Activated T-helper 1 cell treated with anti-CD3 and anti-CD28 coated beads, Interleukin-12 subunit alpha, Interleukin-12 subunit beta, Interleukin-2, Interleukin-4 antibody, amounts not matched to agents 30 ng/mL and 10 ng/mL and 1 ng/mL, durations not matched to agents 14 hours and 24 hours and 36 hours (primary cell): ENCODE results near the gene MRPL4. TPM values are rescaled to one million over a fixed set of nuclear protein-coding genes. Genes with fewer than 3 reads are reported as not detected.
A peak's percentile ranks its signal among the peaks of the same experiment; 100 is the strongest.

Experiments
- DNase-seq: peaks from one replicate; pipeline ENCODE4 v3.0.0; 2021; ENCODE audit warnings: low spot score
- H3K27ac Mint-ChIP-seq: one replicate; pipeline ENCODE4 v1.8.0; 2021; ENCODE audit warnings: mild to moderate bottlenecking, mixed read lengths
- H3K27me3 Mint-ChIP-seq: one replicate; pipeline ENCODE4 v1.8.0; 2022; ENCODE audit warnings: mild to moderate bottlenecking, moderate library complexity, mixed read lengths; ENCODE audit not compliant: insufficient read depth
- H3K36me3 Mint-ChIP-seq: one replicate; pipeline ENCODE4 v1.8.0; 2021; ENCODE audit warnings: low read depth, mixed read lengths
- H3K4me1 Mint-ChIP-seq: one replicate; pipeline ENCODE4 v1.8.0; 2021; ENCODE audit warnings: low read depth, mixed read lengths
- H3K4me3 Mint-ChIP-seq: one replicate; pipeline ENCODE4 v1.8.0; 2021; ENCODE audit warnings: mild to moderate bottlenecking, moderate library complexity, mixed read lengths
- H3K9me3 Mint-ChIP-seq: one replicate; pipeline ENCODE4 v1.8.0; 2021; ENCODE audit warnings: mixed read lengths
- intact Hi-C: fragments of 100-400 bp; cut with micrococcal nuclease; formaldehyde crosslinking; loops from one replicate; pipeline ENCODE4 v1.15.1; 2024
- total RNA-seq: library from RNA; stranded (reverse); gene quantifications from 2 replicates; pipeline ENCODE4 v1.2.3, GENCODE V29; 2022

MRPL4 gene
- total RNA-seq, 1 donor from 2014 or later = 168 TPM

DNA sequence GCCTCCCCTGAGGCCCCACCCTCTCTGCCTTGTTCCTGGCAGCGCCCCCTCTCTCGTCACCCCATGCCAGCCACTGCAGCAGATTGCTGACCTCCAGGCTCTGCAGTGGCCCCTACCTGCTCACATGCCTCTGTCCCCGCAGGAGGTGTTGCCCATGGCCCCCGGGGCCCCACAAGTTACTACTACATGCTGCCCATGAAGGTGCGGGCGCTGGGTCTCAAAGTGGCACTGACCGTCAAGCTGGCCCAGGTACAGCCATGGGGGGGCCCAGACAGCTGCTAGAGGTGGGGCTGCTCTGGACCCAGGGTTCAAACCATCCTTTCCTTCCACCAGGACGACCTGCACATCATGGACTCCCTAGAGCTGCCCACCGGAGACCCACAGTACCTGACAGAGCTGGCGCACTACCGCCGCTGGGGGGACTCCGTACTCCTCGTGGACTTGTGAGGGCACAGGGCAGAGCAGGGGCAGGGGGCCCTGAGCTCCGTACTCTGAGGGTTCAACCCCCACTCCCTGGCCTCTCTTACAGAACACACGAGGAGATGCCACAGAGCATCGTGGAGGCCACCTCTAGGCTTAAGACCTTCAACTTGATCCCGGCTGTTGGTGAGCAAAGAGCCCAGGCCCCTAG, 6.2 kb downstream of the MRPL4 start:
- Mint-ChIP-seq H3K27ac (no peak overlapping the region), H3K4me3 (no peak overlapping the region), H3K27me3 (no peaks in the 10 kb centered on the region), H3K4me1 (peaks cover 29% of the 10 kb centered on the region), H3K36me3 (peaks cover 37% of the 10 kb centered on the region), H3K9me3 (no peaks in the 10 kb centered on the region)
- intact Hi-C loops = no loop called here
- DNase-seq = no peak

GRCh38 chr19:10259162-10259905, 7.3 kb downstream of the MRPL4 start:
- no peaks in the 10 kb centered on the region for H3K27me3 Mint-ChIP-seq
- peak; percentile 87 for DNase-seq
- peaks cover 30% of the 10 kb centered on the region for H3K36me3 Mint-ChIP-seq
- H3K27ac Mint-ChIP-seq = peak overlapping the region; percentile 93
- intact Hi-C loops = loop anchor here (1.0 kb wide), 1 partner anchor 130 kb away; no protein-coding TSS in a partner anchor
- no peaks in the 10 kb centered on the region for H3K9me3 Mint-ChIP-seq
- peaks cover 21% of the 10 kb centered on the region for H3K4me1 Mint-ChIP-seq
- H3K4me3 Mint-ChIP-seq = peak overlapping the region; percentile 68

- H3K27ac Mint-ChIP-seq = peak overlapping the region; percentile 93
- peaks cover 21% of the 10 kb centered on the region for H3K4me1 Mint-ChIP-seq
- no peaks in the 10 kb centered on the region for H3K9me3 Mint-ChIP-seq
- H3K27me3 Mint-ChIP-seq = no peaks in the 10 kb centered on the region
- peak overlapping the region; percentile 68 for H3K4me3 Mint-ChIP-seq
- H3K36me3 Mint-ChIP-seq = peaks cover 28% of the 10 kb centered on the region
- peak; percentile 54 for DNase-seq
- intact Hi-C loops = loop anchor here (1.0 to 2.0 kb wide), 2 partner anchors 9 to 121 kb away; partner anchors contain the start of gene TYK2
These were observed 8.1 kb downstream of the MRPL4 start for GRCh38 chr19:10260141-10260584.

DNA sequence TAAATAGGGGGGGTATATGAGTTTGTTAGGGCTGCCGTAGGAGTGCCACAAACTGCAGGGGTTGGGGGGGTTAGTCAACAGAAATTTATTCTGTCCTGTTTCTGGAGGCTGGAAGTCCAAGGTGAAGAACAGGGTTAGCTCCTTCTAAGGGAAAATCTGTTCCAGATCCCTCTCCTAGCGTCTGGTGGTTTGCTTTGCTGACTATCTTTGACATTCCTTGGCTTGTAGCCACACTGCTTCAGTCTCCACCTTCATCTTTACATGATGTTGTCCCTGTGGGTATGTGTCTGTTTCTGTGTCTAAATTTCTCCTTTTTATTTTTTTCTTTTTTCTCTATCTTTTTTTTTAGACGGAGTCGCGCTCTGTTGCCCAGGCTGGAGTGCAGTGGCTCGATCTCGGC, 10.8 kb downstream of the MRPL4 start:
- no peak overlapping the region for H3K4me3 Mint-ChIP-seq
- DNase-seq = no peak
- peaks cover 11% of the 10 kb centered on the region for H3K36me3 Mint-ChIP-seq
- intact Hi-C loops = no loop called here
- H3K4me1 Mint-ChIP-seq = peaks cover 16% of the 10 kb centered on the region
- no peaks in the 10 kb centered on the region for H3K27me3 Mint-ChIP-seq
- no peaks in the 10 kb centered on the region for H3K9me3 Mint-ChIP-seq
- H3K27ac Mint-ChIP-seq = no peak overlapping the region

DNA sequence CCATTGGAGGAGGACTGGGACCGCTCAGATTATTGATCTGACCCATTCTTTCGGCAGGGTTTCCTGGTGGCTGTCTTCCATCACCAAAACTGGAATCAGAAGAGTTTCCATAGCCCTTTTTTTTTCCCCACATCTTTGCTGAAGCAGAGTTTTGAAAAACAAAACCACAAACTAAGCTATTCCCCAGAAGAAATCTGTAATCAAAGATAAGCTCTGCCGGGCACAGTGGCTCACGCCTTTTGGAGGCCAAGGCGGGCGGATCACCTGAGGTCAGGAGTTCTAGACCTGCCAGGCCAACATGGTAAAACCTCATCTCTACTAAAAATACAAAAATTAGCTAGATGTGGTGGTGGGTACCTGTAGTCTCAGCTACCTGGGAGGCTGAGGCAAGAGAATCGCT, 14.7 kb downstream of the MRPL4 start:
- Mint-ChIP-seq H3K9me3 (no peaks in the 10 kb centered on the region), H3K27ac (peak overlapping the region; percentile 3), H3K4me3 (no peak overlapping the region), H3K27me3 (no peaks in the 10 kb centered on the region), H3K36me3 (peaks cover 2% of the 10 kb centered on the region), H3K4me1 (peaks cover 18% of the 10 kb centered on the region)
- intact Hi-C loops = no loop called here
- DNase-seq = no peak

GRCh38 chr19:10268071-10268470, 16.1 kb downstream of the MRPL4 start:
- no peaks in the 10 kb centered on the region for H3K9me3 Mint-ChIP-seq
- peaks cover 19% of the 10 kb centered on the region for H3K4me1 Mint-ChIP-seq
- no peak overlapping the region for H3K4me3 Mint-ChIP-seq
- H3K27ac Mint-ChIP-seq = no peak overlapping the region
- intact Hi-C loops = no loop called here
- H3K27me3 Mint-ChIP-seq = no peaks in the 10 kb centered on the region
- peaks cover 13% of the 10 kb centered on the region for H3K36me3 Mint-ChIP-seq
- DNase-seq = no peak

- Mint-ChIP-seq H3K4me1 (peaks cover 28% of the 10 kb centered on the region), H3K36me3 (peaks cover 17% of the 10 kb centered on the region), H3K9me3 (no peaks in the 10 kb centered on the region), H3K4me3 (peak overlapping the region; percentile 94), H3K27me3 (no peaks in the 10 kb centered on the region), H3K27ac (peak overlapping the region; percentile 94)
- intact Hi-C loops = loop anchor here (1.0 to 5.0 kb wide), 5 partner anchors 9 to 298 kb away; partner anchors contain the start of genes CDC37, CDKN2D, KRI1 and TYK2
- peak; percentile 84 for DNase-seq
These were observed 17.5 kb downstream of the MRPL4 start for GRCh38 chr19:10269333-10270179.

- peak overlapping the region; percentile 94 for H3K4me3 Mint-ChIP-seq
- DNase-seq = peak; percentile 80
- H3K9me3 Mint-ChIP-seq = no peaks in the 10 kb centered on the region
- H3K27me3 Mint-ChIP-seq = no peaks in the 10 kb centered on the region
- intact Hi-C loops = loop anchor here (1.0 to 5.0 kb wide), 3 partner anchors 111 to 297 kb away; partner anchors contain the start of genes CDC37, CDKN2D, KRI1 and TYK2
- H3K4me1 Mint-ChIP-seq = peaks cover 31% of the 10 kb centered on the region
- peak overlapping the region; percentile 94 for H3K27ac Mint-ChIP-seq
- peaks cover 23% of the 10 kb centered on the region for H3K36me3 Mint-ChIP-seq
These were observed 18.2 kb downstream of the MRPL4 start for GRCh38 chr19:10270180-10270615.

DNA sequence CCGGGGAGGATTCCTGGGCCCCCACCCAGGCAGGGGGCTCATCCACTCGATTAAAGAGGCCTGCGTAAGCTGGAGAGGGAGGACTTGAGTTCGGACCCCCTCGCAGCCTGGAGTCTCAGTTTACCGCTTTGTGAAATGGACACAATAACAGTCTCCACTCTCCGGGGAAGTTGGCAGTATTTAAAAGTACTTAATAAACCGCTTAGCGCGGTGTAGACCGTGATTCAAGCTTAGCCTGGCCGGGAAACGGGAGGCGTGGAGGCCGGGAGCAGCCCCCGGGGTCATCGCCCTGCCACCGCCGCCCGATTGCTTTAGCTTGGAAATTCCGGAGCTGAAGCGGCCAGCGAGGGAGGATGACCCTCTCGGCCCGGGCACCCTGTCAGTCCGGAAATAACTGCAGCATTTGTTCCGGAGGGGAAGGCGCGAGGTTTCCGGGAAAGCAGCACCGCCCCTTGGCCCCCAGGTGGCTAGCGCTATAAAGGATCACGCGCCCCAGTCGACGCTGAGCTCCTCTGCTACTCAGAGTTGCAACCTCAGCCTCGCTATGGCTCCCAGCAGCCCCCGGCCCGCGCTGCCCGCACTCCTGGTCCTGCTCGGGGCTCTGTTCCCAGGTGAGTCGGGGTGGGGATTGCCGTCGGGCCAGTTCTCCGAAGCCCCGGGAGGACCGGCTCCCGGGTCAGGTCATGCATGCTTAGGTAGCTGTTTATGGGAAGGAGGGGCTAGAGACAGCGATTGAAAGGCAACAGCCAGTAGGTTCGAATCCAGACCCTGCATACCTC, 18.8 kb downstream of the MRPL4 start, which contains the start of gene ICAM1:
Gene ICAM1 (plus strand): TSS at position 505 of the 779 bp plus-strand sequence. CDS start 40 bp downstream, at position 545.
- H3K27me3 Mint-ChIP-seq = no peaks in the 10 kb centered on the region
- H3K27ac Mint-ChIP-seq = peak within 1 kb of the TSS; percentile 94
- peak; percentile 78 for DNase-seq
- peaks cover 31% of the 10 kb centered on the region for H3K4me1 Mint-ChIP-seq
- peaks cover 25% of the 10 kb centered on the region for H3K36me3 Mint-ChIP-seq
- peak within 1 kb of the TSS; percentile 94 for H3K4me3 Mint-ChIP-seq
- no peaks in the 10 kb centered on the region for H3K9me3 Mint-ChIP-seq
- intact Hi-C loops = loop anchor here (1.0 to 5.0 kb wide), 6 partner anchors 18 to 296 kb away; partner anchors contain the start of genes CDC37, CDKN2D, FDX2 and ICAM5

- H3K9me3 Mint-ChIP-seq = no peaks in the 10 kb centered on the region
- H3K27me3 Mint-ChIP-seq = no peaks in the 10 kb centered on the region
- intact Hi-C loops = loop anchor here (1.0 to 5.0 kb wide), 5 partner anchors 18 to 296 kb away; partner anchors contain the start of genes CDKN2D, FDX2, ICAM5 and KRI1
- H3K4me1 Mint-ChIP-seq = peaks cover 31% of the 10 kb centered on the region
- peak overlapping the region; percentile 94 for H3K27ac Mint-ChIP-seq
- DNase-seq = peak; percentile 28
- peak overlapping the region; percentile 94 for H3K4me3 Mint-ChIP-seq
- peaks cover 25% of the 10 kb centered on the region for H3K36me3 Mint-ChIP-seq
These were observed 19.6 kb downstream of the MRPL4 start for GRCh38 chr19:10271543-10272086.

DNA sequence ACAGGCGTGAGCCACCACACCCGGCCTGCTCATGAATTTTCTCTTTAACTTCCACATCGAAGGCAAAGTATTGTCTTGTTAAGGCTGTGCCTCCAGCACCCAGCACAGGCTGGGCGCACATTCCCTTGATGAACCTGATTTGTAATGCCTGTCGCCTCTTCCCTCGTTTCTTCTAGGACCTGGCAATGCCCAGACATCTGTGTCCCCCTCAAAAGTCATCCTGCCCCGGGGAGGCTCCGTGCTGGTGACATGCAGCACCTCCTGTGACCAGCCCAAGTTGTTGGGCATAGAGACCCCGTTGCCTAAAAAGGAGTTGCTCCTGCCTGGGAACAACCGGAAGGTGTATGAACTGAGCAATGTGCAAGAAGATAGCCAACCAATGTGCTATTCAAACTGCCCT, 22.6 kb downstream of the MRPL4 start:
- Mint-ChIP-seq H3K27ac (no peak overlapping the region), H3K9me3 (no peaks in the 10 kb centered on the region), H3K27me3 (no peaks in the 10 kb centered on the region), H3K4me1 (peaks cover 41% of the 10 kb centered on the region), H3K4me3 (peak overlapping the region; percentile 43), H3K36me3 (peaks cover 37% of the 10 kb centered on the region)
- intact Hi-C loops = loop anchor here (5.0 kb wide), 1 partner anchor 293 kb away; the partner anchor contains the start of genes CDKN2D and KRI1
- DNase-seq = no peak
